ENCODE results near the gene TSEN54. TPM values are rescaled to one million over a fixed set of nuclear protein-coding genes. Genes with fewer than 3 reads are reported as not detected.
A peak's percentile ranks its signal among the peaks of the same experiment; 100 is the strongest.

TSEN54 gene
- total RNA-seq, 2 experiments from 2014 or later: 57.4 to 69.8 TPM

DNA sequence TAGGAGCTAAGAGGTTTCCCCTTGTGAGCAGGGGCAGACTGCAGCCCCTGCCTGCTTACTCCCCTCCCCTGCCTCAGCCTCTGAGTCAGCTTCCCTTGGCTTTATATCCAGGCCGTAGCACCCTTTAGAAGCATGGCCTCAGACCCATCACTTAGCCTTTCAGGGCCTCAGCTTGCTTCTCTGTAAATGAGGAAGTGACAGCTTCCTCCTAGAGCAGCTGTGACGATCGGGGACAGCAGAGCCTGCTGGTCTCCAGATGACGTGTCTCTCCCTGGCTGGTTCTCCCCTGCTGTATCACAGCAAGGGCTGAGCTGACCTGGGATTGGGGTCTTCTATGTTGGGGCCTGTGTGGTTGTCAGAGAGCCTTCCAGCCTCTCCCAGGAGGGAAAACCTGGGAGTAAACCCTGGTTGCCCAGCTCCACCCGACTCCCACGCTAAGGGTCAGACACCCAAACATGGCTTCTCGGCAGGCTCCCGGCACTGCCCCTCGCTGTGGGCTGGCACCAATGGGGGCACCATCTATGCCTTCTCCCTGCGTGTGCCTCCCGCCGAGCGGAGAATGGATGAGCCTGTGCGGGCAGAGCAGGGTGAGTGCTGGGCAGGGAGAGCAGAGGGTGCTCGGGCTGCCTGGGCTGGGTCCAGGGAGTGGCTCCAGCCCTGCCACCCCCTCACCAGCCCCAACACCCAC, 55.0 kb downstream of the TSEN54 start:
- CTCF ChIA-PET (ENCODE audit: unreplicated experiment): interaction anchor here (1.1 kb wide), 3 partner anchors 12 to 182 kb away, joined by 3 to 4 read pairs (median 3); no protein-coding TSS in a partner anchor
- Histone ChIP-seq H4K20me1 (ENCODE audit: insufficient read depth, low read length) (no peaks in the 10 kb centered on the region), H3K4me3 (ENCODE audit: low read depth, low read length, poor library complexity, severe bottlenecking) (peak overlapping the region; percentile 28), H3K4me2 (ENCODE audit: low read length) (peak overlapping the region; percentile 56), H3K9me2 (ENCODE audit: insufficient read depth, low read length) (no peaks in the 10 kb centered on the region), H2AFZ (ENCODE audit: low read length) (peak overlapping the region; percentile 92), H3K9me3 (ENCODE audit: low read length) (no peaks in the 10 kb centered on the region), H3K27ac (ENCODE audit: low read depth, low read length, poor library complexity, severe bottlenecking) (peak overlapping the region; percentile 61), H3K36me3 (ENCODE audit: insufficient read depth, low read length) (no peaks in the 10 kb centered on the region), H3K4me1 (ENCODE audit: insufficient read depth, low read length, poor library complexity, severe bottlenecking) (peaks cover 40% of the 10 kb centered on the region), H3K79me2 (ENCODE audit: insufficient read depth, low read depth, low read length) (no peaks in the 10 kb centered on the region)
- BruUV-seq (replicated peaks): no TSS peak
- DNase-seq (ENCODE audit: low spot score): peak; percentile 97
- POLR2A ChIA-PET: interaction anchor here (0.5 to 3.4 kb wide), 13 partner anchors 9 to 410 kb away, joined by 3 to 18 read pairs (median 5); partner anchors contain the start of gene TSEN54
- intact Hi-C loops (cut with micrococcal nuclease; ENCODE audit: unreplicated experiment): loop anchor here (2.0 kb wide), 2 partner anchors 17 to 47 kb away; partner anchors contain the start of gene LLGL2
- TF ChIP-seq, protein P1, sequence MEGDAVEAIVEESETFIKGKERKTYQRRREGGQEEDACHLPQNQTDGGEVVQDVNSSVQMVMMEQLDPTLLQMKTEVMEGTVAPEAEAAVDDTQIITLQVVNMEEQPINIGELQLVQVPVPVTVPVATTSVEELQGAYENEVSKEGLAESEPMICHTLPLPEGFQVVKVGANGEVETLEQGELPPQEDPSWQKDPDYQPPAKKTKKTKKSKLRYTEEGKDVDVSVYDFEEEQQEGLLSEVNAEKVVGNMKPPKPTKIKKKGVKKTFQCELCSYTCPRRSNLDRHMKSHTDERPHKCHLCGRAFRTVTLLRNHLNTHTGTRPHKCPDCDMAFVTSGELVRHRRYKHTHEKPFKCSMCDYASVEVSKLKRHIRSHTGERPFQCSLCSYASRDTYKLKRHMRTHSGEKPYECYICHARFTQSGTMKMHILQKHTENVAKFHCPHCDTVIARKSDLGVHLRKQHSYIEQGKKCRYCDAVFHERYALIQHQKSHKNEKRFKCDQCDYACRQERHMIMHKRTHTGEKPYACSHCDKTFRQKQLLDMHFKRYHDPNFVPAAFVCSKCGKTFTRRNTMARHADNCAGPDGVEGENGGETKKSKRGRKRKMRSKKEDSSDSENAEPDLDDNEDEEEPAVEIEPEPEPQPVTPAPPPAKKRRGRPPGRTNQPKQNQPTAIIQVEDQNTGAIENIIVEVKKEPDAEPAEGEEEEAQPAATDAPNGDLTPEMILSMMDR (conservative IDR thresholded peaks at IDR 0.05; ENCODE audit: low read length): no peak
- no peak for TF ChIP-seq EZH2phosphoT487 (IDR thresholded peaks at IDR 0.05; ENCODE audit: borderline replicate concordance, low read depth, low read length)

DNA sequence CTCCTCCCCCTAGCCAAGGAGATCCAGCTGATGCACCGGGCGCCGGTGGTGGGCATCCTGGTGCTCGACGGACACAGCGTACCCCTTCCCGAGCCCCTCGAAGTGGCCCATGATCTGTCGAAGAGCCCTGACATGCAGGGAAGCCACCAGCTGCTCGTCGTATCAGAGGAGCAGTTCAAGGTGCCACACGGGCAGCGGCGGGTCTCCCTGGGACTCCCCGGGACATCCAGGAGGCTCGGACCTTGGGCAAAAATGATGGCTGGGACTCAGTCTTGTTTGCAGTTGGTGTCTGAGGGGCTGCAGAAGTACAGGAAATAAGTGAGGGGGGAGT, 55.5 kb downstream of the TSEN54 start:
- Histone ChIP-seq H3K9me2 (ENCODE audit: insufficient read depth, low read length) (no peaks in the 10 kb centered on the region), H3K27ac (ENCODE audit: low read depth, low read length, poor library complexity, severe bottlenecking) (no peak overlapping the region), H2AFZ (ENCODE audit: low read length) (peak overlapping the region; percentile 92; the same call in 1 of the 2 replicates), H3K4me1 (ENCODE audit: insufficient read depth, low read length, poor library complexity, severe bottlenecking) (peaks cover 35% of the 10 kb centered on the region), H3K4me3 (ENCODE audit: low read depth, low read length, poor library complexity, severe bottlenecking) (no peak overlapping the region), H3K36me3 (ENCODE audit: insufficient read depth, low read length) (no peaks in the 10 kb centered on the region), H3K4me2 (ENCODE audit: low read length) (peak overlapping the region; percentile 56), H4K20me1 (ENCODE audit: insufficient read depth, low read length) (no peaks in the 10 kb centered on the region), H3K9me3 (ENCODE audit: low read length) (no peaks in the 10 kb centered on the region), H3K79me2 (ENCODE audit: insufficient read depth, low read depth, low read length) (no peaks in the 10 kb centered on the region)
- POLR2A ChIA-PET: interaction anchor here (0.6 to 3.4 kb wide), 9 partner anchors 9 to 309 kb away, joined by 3 to 18 read pairs (median 5); partner anchors contain the start of gene TSEN54
- no TSS peak for BruUV-seq (replicated peaks)
- CTCF ChIA-PET (ENCODE audit: unreplicated experiment): interaction anchor here (1.1 kb wide), 2 partner anchors 11 to 30 kb away, joined by 3 read pairs; no protein-coding TSS in a partner anchor
- no peak for DNase-seq (ENCODE audit: low spot score)
- intact Hi-C loops (cut with micrococcal nuclease; ENCODE audit: unreplicated experiment): loop anchor here (2.0 kb wide), 2 partner anchors 17 to 47 kb away; partner anchors contain the start of gene LLGL2
- TF ChIP-seq EZH2phosphoT487 (IDR thresholded peaks at IDR 0.05; ENCODE audit: borderline replicate concordance, low read depth, low read length): no peak
- TF ChIP-seq, protein P1 (conservative IDR thresholded peaks at IDR 0.05; ENCODE audit: low read length): no peak

Data from OCI-LY7 (cell line).